ENCODE measurements around the gene ROCK2. TPM values are rescaled to one million over a fixed set of nuclear protein-coding genes. Genes with fewer than 3 reads are reported as not detected.

Gene ROCK2
- total and polyA plus RNA-seq, 2 donors (not counting 1 experiment from before 2014, with no cell fraction given), result 2.3 to 30.2 TPM

- H3K9ac ChIP-seq (ENCODE audit: low read length), result no peak overlapping the region
- no peak overlapping the region for H3K4me2 ChIP-seq (replicated peaks; ENCODE audit: low read depth, low read length, poor library complexity, severe bottlenecking)
- intact Hi-C loops (cut with micrococcal nuclease), result no loop called here
- H3K4me1 ChIP-seq (ENCODE audit: control insufficient read depth in 2 of 2, insufficient read depth in 2 of 2, low read length in 2 of 2), result peaks cover 23 to 25% of the 10 kb centered on the region in 2 donors
- Mint-ChIP-seq H3K4me1 (peaks cover 31% of the 10 kb centered on the region), H3K27ac (peak overlapping the region; percentile 12), H3K4me3 (peak overlapping the region; percentile 30), H3K27me3 (no peaks in the 10 kb centered on the region), H3K9me3 (ENCODE audit: insufficient read depth) (no peaks in the 10 kb centered on the region)
- CTCF ChIA-PET, result no interaction called here
- ATAC-seq (ENCODE audit: low read depth) (no peak), DNase-seq (no peak)
- no peaks in the 10 kb centered on the region for H4K20me1 ChIP-seq (ENCODE audit: control insufficient read depth, insufficient read depth, low read length, poor library complexity, severe bottlenecking)
- peaks cover 0 to 13% (median 0%) of the 10 kb centered on the region in 3 donors for H3K9me3 ChIP-seq (ENCODE audit: control extremely low read depth in 1 of 3, control insufficient read depth in 2 of 3, insufficient read depth in 1 of 3, low read length in 2 of 3)
- POLR2A ChIA-PET, result no interaction called here
- H3K4me3 ChIP-seq (ENCODE audit: control extremely low read depth in 1 of 5, extremely low read depth in 1 of 5, insufficient read depth in 1 of 5, low read depth in 2 of 5, low read length in 4 of 5), result no peak overlapping the region
- no peaks in the 10 kb centered on the region for H3K36me3 ChIP-seq (replicated peaks in 1 of 2; ENCODE audit: control extremely low read depth in 1 of 2, control insufficient read depth in 1 of 2, extremely low read depth in 1 of 2, insufficient read depth in 2 of 2, low read length in 1 of 2)
- WGBS (ENCODE audit: insufficient coverage), result 37% methylated on average over 2 of the region's 4 CpGs
- peaks cover 0 to 4% (median 0%) of the 10 kb centered on the region in 4 experiments for H3K27me3 ChIP-seq (replicated peaks in 1 of 4; ENCODE audit: control extremely low read depth in 1 of 4, control insufficient read depth in 3 of 4, insufficient read depth in 4 of 4, low read length in 3 of 4)
- no peaks in the 10 kb centered on the region for H3K79me2 ChIP-seq (ENCODE audit: control insufficient read depth, insufficient read depth, low read length)
- H2AFZ ChIP-seq (ENCODE audit: insufficient read depth, low read depth, low read length, poor library complexity, severe bottlenecking), result no peak overlapping the region
- TF ChIP-seq EZH2 (IDR thresholded peaks at IDR 0.05; ENCODE audit: borderline replicate concordance, insufficient read depth, low read depth, low read length, poor library complexity, severe bottlenecking) (no peak), CTCF (IDR thresholded peaks at IDR 0.05) (no peak)
- no peak overlapping the region for H3K27ac ChIP-seq (ENCODE audit: low read length in 2 of 2)
These were observed 28.7 kb upstream of the ROCK2 start for GRCh38 chr2:11373096-11373495.

DNA sequence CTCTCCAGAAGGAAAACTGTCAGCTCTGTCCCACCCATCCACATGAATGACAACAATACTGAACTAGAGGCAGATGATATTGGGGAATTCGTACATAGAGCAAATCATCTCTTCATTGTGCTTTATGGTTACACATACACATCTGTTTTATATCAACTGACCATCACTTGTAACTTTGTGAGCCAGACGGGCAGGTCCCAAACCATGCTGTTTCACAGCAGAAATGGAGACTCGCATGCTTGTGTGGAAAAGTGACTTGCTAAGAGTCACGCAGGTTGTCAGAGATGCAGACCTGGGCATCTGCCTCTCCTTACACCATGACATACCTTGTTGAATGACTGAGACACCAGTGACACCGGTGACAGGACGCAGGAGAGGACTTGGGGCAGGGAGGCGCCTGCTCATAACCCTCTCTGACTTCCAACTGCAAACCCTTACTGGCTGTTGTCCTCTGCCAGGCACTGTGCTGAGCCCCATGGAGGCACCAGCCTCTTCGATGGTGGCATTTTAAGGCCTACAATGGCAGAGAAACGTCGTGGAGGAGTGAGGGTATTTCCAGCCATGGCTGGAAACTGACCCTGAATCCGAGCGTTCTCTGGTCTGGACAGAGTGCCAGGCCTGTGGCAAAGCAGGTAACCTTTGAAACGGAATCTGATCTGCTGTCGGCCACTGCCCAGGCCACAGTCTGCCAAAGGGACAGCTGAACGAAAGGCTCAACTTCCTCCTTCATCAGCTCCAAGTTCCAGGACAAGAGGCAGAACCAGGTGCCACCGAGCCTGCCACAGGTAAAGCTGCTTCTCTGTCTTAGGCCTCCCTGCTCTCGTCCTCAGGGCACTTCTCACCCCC is 26.9 kb upstream of the ROCK2 start:
- no peak for ATAC-seq (ENCODE audit: low read depth)
- Histone ChIP-seq H3K4me1 (ENCODE audit: control insufficient read depth in 2 of 2, insufficient read depth in 2 of 2, low read length in 2 of 2) (peaks cover 17 to 20% of the 10 kb centered on the region in 2 donors), H3K79me2 (ENCODE audit: control insufficient read depth, insufficient read depth, low read length) (no peaks in the 10 kb centered on the region), H2AFZ (ENCODE audit: insufficient read depth, low read depth, low read length, poor library complexity, severe bottlenecking) (no peak overlapping the region), H3K27ac (ENCODE audit: low read length in 2 of 2) (no peak overlapping the region), H4K20me1 (ENCODE audit: control insufficient read depth, insufficient read depth, low read length, poor library complexity, severe bottlenecking) (no peaks in the 10 kb centered on the region), H3K36me3 (replicated peaks in 1 of 2; ENCODE audit: control extremely low read depth in 1 of 2, control insufficient read depth in 1 of 2, extremely low read depth in 1 of 2, insufficient read depth in 2 of 2, low read length in 1 of 2) (no peaks in the 10 kb centered on the region), H3K9me3 (ENCODE audit: control extremely low read depth in 1 of 3, control insufficient read depth in 2 of 3, insufficient read depth in 1 of 3, low read length in 2 of 3) (peaks cover 0 to 4% (median 0%) of the 10 kb centered on the region in 3 donors), H3K9ac (ENCODE audit: low read length) (no peak overlapping the region), H3K27me3 (replicated peaks in 1 of 4; ENCODE audit: control extremely low read depth in 1 of 4, control insufficient read depth in 3 of 4, insufficient read depth in 4 of 4, low read length in 3 of 4) (peaks cover 0 to 4% (median 0%) of the 10 kb centered on the region in 4 experiments), H3K4me3 (ENCODE audit: control extremely low read depth in 1 of 5, extremely low read depth in 1 of 5, insufficient read depth in 1 of 5, low read depth in 2 of 5, low read length in 4 of 5) (no peak overlapping the region), H3K4me2 (replicated peaks; ENCODE audit: low read depth, low read length, poor library complexity, severe bottlenecking) (no peak overlapping the region)
- no peaks in the 10 kb centered on the region for H3K9me3 Mint-ChIP-seq (ENCODE audit: insufficient read depth)
- no peak for DNase-seq
- H3K4me3 Mint-ChIP-seq, result no peak overlapping the region
- 98% methylated on average over 15 of the region's 17 CpGs for WGBS (ENCODE audit: insufficient coverage)
- TF ChIP-seq EZH2 (IDR thresholded peaks at IDR 0.05; ENCODE audit: borderline replicate concordance, insufficient read depth, low read depth, low read length, poor library complexity, severe bottlenecking), result no peak
- no peak for TF ChIP-seq CTCF (IDR thresholded peaks at IDR 0.05)
- H3K27ac Mint-ChIP-seq, result no peak overlapping the region
- no peaks in the 10 kb centered on the region for H3K27me3 Mint-ChIP-seq
- CTCF ChIA-PET, result no interaction called here
- intact Hi-C loops (cut with micrococcal nuclease), result no loop called here
- H3K4me1 Mint-ChIP-seq, result peaks cover 24% of the 10 kb centered on the region
- POLR2A ChIA-PET, result no interaction called here
